Measurements from ENCODE around the gene C1QL1.

Gene C1QL1
- 0 to 0.35 (median 0.09) reads per million in 4 experiments for total RNA-seq

- peak; percentile 81 for DNase-seq
Observed at GRCh38 chr17:44968225-44969143, at the start of gene C1QL1. C1QL1 (minus strand) TSS chr17:44968303; CDS start chr17:44968048, 255 bp downstream.

GRCh38 chr17:45016823-45017222 is 48.7 kb upstream of the C1QL1 start:
- DNase-seq: no peak

- no peak for DNase-seq
Observed at GRCh38 chr17:45016237-45016636, 48.1 kb upstream of the C1QL1 start.

- DNase-seq: no peak
Observed at GRCh38 chr17:45013021-45013997, 45.2 kb upstream of the C1QL1 start.

GRCh38 chr17:45011767-45012166 is 43.7 kb upstream of the C1QL1 start:
- no peak for DNase-seq

- DNase-seq: no peak
Observed at GRCh38 chr17:45009676-45010467, 41.8 kb upstream of the C1QL1 start.

- DNase-seq: no peak
Observed at GRCh38 chr17:45008216-45008615, 40.1 kb upstream of the C1QL1 start.

GRCh38 chr17:45006927-45007461 is 38.9 kb upstream of the C1QL1 start:
- DNase-seq: no peak

GRCh38 chr17:45005700-45006099 is 37.6 kb upstream of the C1QL1 start:
- DNase-seq: no peak

- no peak for DNase-seq
Observed at GRCh38 chr17:45004388-45004787, 36.3 kb upstream of the C1QL1 start.

- no peak for DNase-seq
Observed at GRCh38 chr17:45003877-45004276, 35.8 kb upstream of the C1QL1 start.

- no peak for DNase-seq
Observed at GRCh38 chr17:45001310-45001709, 33.2 kb upstream of the C1QL1 start.

- DNase-seq: no peak
Observed at GRCh38 chr17:44999433-44999832, 31.3 kb upstream of the C1QL1 start.

- no peak for DNase-seq
Observed at GRCh38 chr17:44998646-44999045, 30.5 kb upstream of the C1QL1 start.

- DNase-seq: no peak
Observed at GRCh38 chr17:44997733-44998520, 29.8 kb upstream of the C1QL1 start.

- no peak for DNase-seq
Observed at GRCh38 chr17:44996304-44996703, 28.2 kb upstream of the C1QL1 start.

GRCh38 chr17:44995436-44996001 is 27.4 kb upstream of the C1QL1 start:
- no peak for DNase-seq

GRCh38 chr17:44992242-44992939 is 24.3 kb upstream of the C1QL1 start:
- no peak for DNase-seq

GRCh38 chr17:44990994-44991393 is 22.9 kb upstream of the C1QL1 start:
- DNase-seq: no peak

- no peak for DNase-seq
Observed at GRCh38 chr17:44989552-44990138, 21.5 kb upstream of the C1QL1 start.
